H1 (cell line): Measurements from ENCODE around the gene OSGEPL1. TPM values are rescaled to one million over a fixed set of nuclear protein-coding genes. Genes with fewer than 3 reads are reported as not detected.

ENCODE experiments used
- CTCF ChIA-PET: fragments of 300-600 bp; sonication (Branson Sonifier 250); formaldehyde crosslinking; loops from one replicate; lab custom pipeline; 2021; ENCODE audit not compliant: partially characterized antibody; lab: Charles Lee
- POLR2A ChIA-PET: fragments of 300-600 bp; sonication (Branson Sonifier 250); formaldehyde crosslinking; loops from one replicate; lab custom pipeline; 2021; ENCODE audit warnings: inconsistent platforms; ENCODE audit not compliant: partially characterized antibody; lab: Charles Lee
- DNase-seq, 2 experiments: peaks; one replicate each; pipeline versions ENCODE4 v3.0.0 to v3.0.0-alpha.2; 2010 to 2022; ENCODE audit warnings: low spot score in 2 of 2, low read depth in 1 of 2, mixed read lengths in 1 of 2
- FAIRE-seq: peaks from 2 replicates; lab custom pipeline; 2011; peaks lifted over from hg19 to GRCh38; lab: Jason Lieb, UNC
- H2AFZ ChIP-seq: 2 replicates; pipeline ENCODE4 v1.8.1; 2012; ENCODE audit warnings: low read length, inconsistent platforms
- H2AK5ac ChIP-seq: 2 replicates; pipeline ENCODE4 v1.6.1; 2013; ENCODE audit warnings: low read depth, low read length
- H2BK120ac ChIP-seq: replicated peaks from 2 replicates; pipeline ENCODE3; 2013; ENCODE audit warnings: low read depth, low read length, inconsistent platforms
- H2BK12ac ChIP-seq: 2 replicates; pipeline ENCODE4 v1.6.1; 2013; ENCODE audit warnings: low read depth, low read length
- H2BK15ac ChIP-seq: 2 replicates; pipeline ENCODE4 v1.6.1; 2013; ENCODE audit warnings: low read length
- H2BK20ac ChIP-seq: 2 replicates; pipeline ENCODE4 v1.6.1; 2013; ENCODE audit warnings: low read length
- H2BK5ac ChIP-seq: 2 replicates; pipeline ENCODE4 v1.6.1; 2013; ENCODE audit warnings: low read depth, low read length
- H3K14ac ChIP-seq: 2 replicates; pipeline ENCODE4 v1.6.1; 2013; ENCODE audit warnings: inconsistent platforms; ENCODE audit not compliant: insufficient read length
- H3K18ac ChIP-seq: 2 replicates; pipeline ENCODE4 v1.6.1; 2013; ENCODE audit warnings: low read length; ENCODE audit errors: extremely low read depth
- H3K23ac ChIP-seq: 2 replicates; pipeline ENCODE4 v1.6.1; 2013; ENCODE audit warnings: inconsistent platforms; ENCODE audit not compliant: insufficient read length
- H3K23me2 ChIP-seq: 2 replicates; pipeline ENCODE4 v1.6.1; 2013; ENCODE audit warnings: low read depth, low read length
- H3K27ac ChIP-seq: 2 replicates; pipeline ENCODE4 v1.6.1; 2011; ENCODE audit warnings: low read depth, low read length, inconsistent platforms
- H3K27me3 ChIP-seq, 4 experiments: replicated peaks in 1 of 4; 1 replicate in 1 of 4; 2 replicates in 3 of 4; pipeline versions ENCODE4 v1.6.1 to v1.8.1; 2011 to 2013; ENCODE audit warnings: low read length in 3 of 4, mild to moderate bottlenecking in 3 of 4, inconsistent platforms in 2 of 4, mixed read lengths in 2 of 4, moderate library complexity in 1 of 4; ENCODE audit not compliant: control insufficient read depth in 3 of 4, insufficient read depth in 3 of 4; ENCODE audit errors: extremely low read depth in 1 of 4
- H3K36me3 ChIP-seq, 4 experiments: 2 replicates each; pipeline versions ENCODE4 v1.6.1 to v1.8.1; 2011 to 2013; ENCODE audit warnings: mild to moderate bottlenecking in 4 of 4, low read length in 3 of 4, moderate library complexity in 2 of 4, control low read depth in 1 of 4, inconsistent platforms in 1 of 4; ENCODE audit not compliant: insufficient read depth in 4 of 4, control insufficient read depth in 2 of 4
- H3K4ac ChIP-seq: replicated peaks from 2 replicates; pipeline ENCODE3; 2013; ENCODE audit warnings: low read length, low read depth, mixed read lengths, inconsistent platforms; ENCODE audit not compliant: insufficient read length
- H3K4me1 ChIP-seq, 4 experiments: replicated peaks in 1 of 4; 1 replicate in 1 of 4; 2 replicates in 3 of 4; pipeline versions ENCODE4 v1.6.1 to v1.8.1; 2011 to 2013; ENCODE audit warnings: low read length in 3 of 4, inconsistent platforms in 2 of 4, mixed read lengths in 1 of 4; ENCODE audit not compliant: insufficient read depth in 4 of 4, control insufficient read depth in 3 of 4
- H3K4me2 ChIP-seq, 2 experiments: 2 replicates each; pipeline versions ENCODE4 v1.6.1 to v1.8.1; 2011 to 2013; ENCODE audit warnings: low read depth in 2 of 2, low read length in 2 of 2, control low read depth in 1 of 2, inconsistent platforms in 1 of 2, mild to moderate bottlenecking in 1 of 2; ENCODE audit not compliant: insufficient read depth in 1 of 2
- H3K4me3 ChIP-seq, 4 experiments: fragments of 200-600, 300-600 bp in 1 of 4; sonication (generic), shearing (Covaris generic), sonication (Bioruptor Twin) in 1 of 4; 2 replicates each; pipeline versions ENCODE4 v1.5.1 to v1.8.1; 2011 to 2016; ENCODE audit warnings: low read length in 4 of 4, low read depth in 3 of 4, control low read depth in 2 of 4, inconsistent platforms in 2 of 4, mild to moderate bottlenecking in 2 of 4, mixed read lengths in 1 of 4, moderate library complexity in 1 of 4; ENCODE audit not compliant: insufficient read depth in 2 of 4; ENCODE audit errors: extremely low read depth in 1 of 4
- H3K56ac ChIP-seq: replicated peaks from 2 replicates; pipeline ENCODE3; 2013; ENCODE audit warnings: low read depth, mild to moderate bottlenecking, mixed read lengths, low read length, inconsistent platforms; ENCODE audit not compliant: insufficient read length
- H3K79me1 ChIP-seq: 2 replicates; pipeline ENCODE4 v1.6.1; 2013; ENCODE audit warnings: low read depth, low read length, control low read depth
- H3K79me2 ChIP-seq, 2 experiments: 2 replicates each; pipeline versions ENCODE4 v1.6.1 to v1.8.1; 2012 to 2013; ENCODE audit warnings: low read length in 2 of 2, mild to moderate bottlenecking in 2 of 2, inconsistent platforms in 1 of 2; ENCODE audit not compliant: insufficient read depth in 2 of 2, control insufficient read depth in 1 of 2
- H3K9ac ChIP-seq, 4 experiments: replicated peaks in 1 of 4; 1 replicate in 1 of 4; 2 replicates in 3 of 4; pipeline versions ENCODE4 v1.6.1 to v1.8.1; 2011 to 2013; ENCODE audit warnings: low read depth in 3 of 4, low read length in 3 of 4, control low read depth in 2 of 4, mild to moderate bottlenecking in 2 of 4, moderate library complexity in 2 of 4, inconsistent platforms in 1 of 4; ENCODE audit errors: extremely low read depth in 1 of 4
- H3K9me3 ChIP-seq, 2 experiments: 2 replicates each; pipeline versions ENCODE4 v1.6.1 to v1.8.1; 2012 to 2013; ENCODE audit warnings: mild to moderate bottlenecking in 2 of 2, moderate library complexity in 2 of 2, control low read depth in 1 of 2, inconsistent platforms in 1 of 2, low read depth in 1 of 2, low read length in 1 of 2, mixed read lengths in 1 of 2; ENCODE audit not compliant: insufficient read depth in 2 of 2
- H4K20me1 ChIP-seq, 2 experiments: replicated peaks in 1 of 2; 2 replicates each; pipeline versions ENCODE3 to v1.8.1; 2011 to 2013; ENCODE audit warnings: inconsistent platforms in 2 of 2, low read length in 2 of 2, mild to moderate bottlenecking in 1 of 2; ENCODE audit not compliant: insufficient read depth in 2 of 2, control insufficient read depth in 1 of 2
- H4K5ac ChIP-seq: 2 replicates; pipeline ENCODE4 v1.6.1; 2013; ENCODE audit warnings: low read length, low read depth, mixed read lengths, inconsistent platforms; ENCODE audit not compliant: insufficient read length
- H4K8ac ChIP-seq: 2 replicates; pipeline ENCODE4 v1.8.0; 2013; ENCODE audit warnings: mild to moderate bottlenecking, moderate library complexity, low read length, inconsistent platforms; ENCODE audit not compliant: insufficient read depth; ENCODE audit errors: extremely low read depth
- H4K91ac ChIP-seq: replicated peaks from 2 replicates; pipeline ENCODE3; 2013; ENCODE audit warnings: low read length, mixed read lengths, inconsistent platforms; ENCODE audit not compliant: insufficient read length
- BCL11A ChIP-seq, 2 experiments: IDR thresholded peaks; one replicate each; pipeline ENCODE4 v1.6.1; 2011; ENCODE audit warnings: low read depth in 2 of 2, low read length in 2 of 2, mild to moderate bottlenecking in 2 of 2
- CBX5 ChIP-seq: fragments of 300-800, 300-1000 bp; sonication (generic); IDR thresholded peaks from 2 replicates; pipeline ENCODE4 v1.7.1; 2016; ENCODE audit warnings: antibody characterized with exemption, low read length, low read depth
- KDM4A ChIP-seq: IDR thresholded peaks from one replicate; pipeline ENCODE4 v1.7.1; 2012; ENCODE audit warnings: low read depth, mild to moderate bottlenecking, moderate library complexity, low read length, inconsistent platforms; ENCODE audit not compliant: severe bottlenecking
- NRF1 ChIP-seq: IDR thresholded peaks from 2 replicates; pipeline ENCODE4 v1.6.1; 2011; ENCODE audit warnings: mild to moderate bottlenecking, low read depth, low read length, improper control_type of control experiment
- PHF8 ChIP-seq: fragments of 200-600 bp; sonication (generic); conservative IDR thresholded peaks from 2 replicates; pipeline ENCODE4 v1.7.1; 2012; ENCODE audit warnings: low read depth, mild to moderate bottlenecking, inconsistent platforms, low read length, moderate library complexity
- RXRA ChIP-seq: IDR thresholded peaks from 2 replicates; pipeline ENCODE4 v1.6.1; 2011; ENCODE audit warnings: low read depth, mild to moderate bottlenecking, low read length, moderate library complexity; ENCODE audit not compliant: insufficient read depth
- WGBS, 2 experiments: shearing (Covaris generic) in 1 of 2; methylation state at CpG; one replicate each; pipeline versions ENCODE4 v1.1.6 to v1.1.7; 2013 to 2015; ENCODE audit warnings: low lambda C conversion rate in 2 of 2, mixed read lengths in 2 of 2, inconsistent platforms in 1 of 2, low coverage in 1 of 2, missing lambda C conversion rate in 1 of 2; ENCODE audit not compliant: insufficient replicate concordance in 2 of 2, insufficient coverage in 1 of 2, insufficient read length in 1 of 2; ENCODE audit errors: extremely low coverage in 1 of 2, missing lambda C conversion rate in 1 of 2; 5-methylcytosine and 5-hydroxymethylcytosine counted together
- polyA plus RNA-seq, 7 experiments: library from polyadenylated mRNA; depleted of rRNA in 3 of 7; stranded (reverse) in 5 of 7; unstranded in 2 of 7; fragments of >200 nt in 5 of 7; fragments of 200-250 nt in 2 of 7; gene quantifications; 1 replicate in 5 of 7; 2 replicates in 1 of 7; 4 replicates in 1 of 7; pipeline versions ENCODE4 v1.2.1 to v1.2.3, GENCODE V29; 2011 to 2013; ENCODE audit warnings: missing spikeins in 2 of 7, mixed read lengths in 2 of 7
- total RNA-seq: library from RNA; stranded (reverse); fragmentation: NEBNext Ultra II Directional; extraction: Animal tissue kit (Norgen Biotek cat#: 25700); gene quantifications from 2 replicates; pipeline ENCODE4 v1.2.1, GENCODE V29; 2021
- TF ChIP-seq, protein P1 (sequence below): IDR thresholded peaks from 2 replicates; pipeline ENCODE4 v1.6.1; 2012; ENCODE audit warnings: low read length, inconsistent platforms

Gene OSGEPL1
- total and polyA plus RNA-seq, 2 of the 8 experiments (the other 6 are each of a cell fraction or from before 2014, with no cell fraction given): 7.1 to 15.7 TPM

DNA sequence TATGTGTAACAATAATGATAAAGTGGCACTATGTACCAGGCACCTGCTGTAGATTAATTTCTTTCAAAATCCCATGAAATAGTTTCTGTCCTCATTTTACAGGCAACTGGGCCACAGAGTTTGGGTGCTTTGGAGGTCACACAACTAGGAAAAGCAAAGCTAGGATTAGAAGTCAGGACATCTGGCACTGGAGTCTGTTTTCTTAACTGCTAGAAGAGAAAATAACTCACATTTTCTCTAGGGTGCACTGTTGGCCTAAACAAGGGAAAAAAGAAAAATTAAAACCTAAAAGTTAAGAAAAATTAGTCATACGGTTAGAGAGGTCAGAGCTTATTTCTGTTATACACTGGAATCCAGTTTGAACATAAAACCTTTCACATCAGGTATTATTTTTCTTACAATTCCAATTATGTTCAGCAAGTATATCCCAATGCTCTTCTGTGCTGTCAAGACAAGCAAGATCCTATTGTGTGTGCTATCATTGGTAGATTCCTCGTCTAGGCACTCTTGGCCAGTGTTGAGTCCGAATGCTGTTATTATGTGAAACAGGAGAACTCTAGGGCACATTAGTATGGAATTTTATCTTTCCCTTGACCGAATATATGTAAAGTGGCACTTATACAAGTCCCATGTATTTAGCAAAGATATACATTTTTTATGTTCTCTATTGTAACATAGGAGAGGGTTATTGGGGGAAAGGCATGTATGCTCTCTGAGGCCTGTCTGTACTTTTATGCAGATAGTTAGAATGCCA is 1.5 kb upstream of the OSGEPL1 start:
- H3K9me3 ChIP-seq: no peaks in the 10 kb centered on the region
- no peak overlapping the region for H2BK20ac ChIP-seq
- H4K20me1 ChIP-seq: no peaks in the 10 kb centered on the region
- peak overlapping the region in 2 of 4 experiments; percentile 84 to 91; a peak in 2 of 8 replicates for H3K4me3 ChIP-seq
- no peak overlapping the region for H4K91ac ChIP-seq
- no peak overlapping the region for H2BK15ac ChIP-seq
- H3K14ac ChIP-seq: no peak overlapping the region
- H4K5ac ChIP-seq: no peak overlapping the region
- H2BK12ac ChIP-seq: no peak overlapping the region
- no peak overlapping the region for H3K27ac ChIP-seq
- H3K18ac ChIP-seq: no peak overlapping the region
- ChIA-PET CTCF (interaction anchor here (0.7 to 3.1 kb wide), 5 partner anchors 11 to 918 kb away, joined by 3 to 33 read pairs (median 3); partner anchors contain the start of genes ASNSD1, ORMDL1 and PMS1), POLR2A (interaction anchor here (0.6 to 4.3 kb wide), 4 partner anchors 10 to 333 kb away, joined by 3 to 28 read pairs (median 10); partner anchors contain the start of genes ORMDL1 and PMS1)
- DNase-seq (no peak), FAIRE-seq (no peak)
- no peaks in the 10 kb centered on the region for H3K23me2 ChIP-seq
- H3K9ac ChIP-seq: no peak overlapping the region
- H3K79me2 ChIP-seq: no peaks in the 10 kb centered on the region
- H3K56ac ChIP-seq: no peak overlapping the region
- H3K79me1 ChIP-seq: no peaks in the 10 kb centered on the region
- no peaks in the 10 kb centered on the region; a peak in 1 of 7 replicates for H3K4me1 ChIP-seq
- no peak overlapping the region for H2AK5ac ChIP-seq
- peak overlapping the region; percentile 49 to 75; a peak in 3 of 4 replicates for H3K4me2 ChIP-seq
- H3K4ac ChIP-seq: no peak overlapping the region
- peaks cover 0 to 9% (median 0%) of the 10 kb centered on the region in 4 experiments; a peak in 2 of 8 replicates for H3K36me3 ChIP-seq
- no peak for TF ChIP-seq CBX5
- no peak for TF ChIP-seq BCL11A (IDR thresholded peaks at IDR 0.05; ENCODE audit: low read depth in 2 of 2, low read length in 2 of 2)
- TF ChIP-seq, protein P1, sequence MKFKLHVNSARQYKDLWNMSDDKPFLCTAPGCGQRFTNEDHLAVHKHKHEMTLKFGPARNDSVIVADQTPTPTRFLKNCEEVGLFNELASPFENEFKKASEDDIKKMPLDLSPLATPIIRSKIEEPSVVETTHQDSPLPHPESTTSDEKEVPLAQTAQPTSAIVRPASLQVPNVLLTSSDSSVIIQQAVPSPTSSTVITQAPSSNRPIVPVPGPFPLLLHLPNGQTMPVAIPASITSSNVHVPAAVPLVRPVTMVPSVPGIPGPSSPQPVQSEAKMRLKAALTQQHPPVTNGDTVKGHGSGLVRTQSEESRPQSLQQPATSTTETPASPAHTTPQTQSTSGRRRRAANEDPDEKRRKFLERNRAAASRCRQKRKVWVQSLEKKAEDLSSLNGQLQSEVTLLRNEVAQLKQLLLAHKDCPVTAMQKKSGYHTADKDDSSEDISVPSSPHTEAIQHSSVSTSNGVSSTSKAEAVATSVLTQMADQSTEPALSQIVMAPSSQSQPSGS: no peak
- no peak for TF ChIP-seq RXRA
- TF ChIP-seq NRF1: no peak
- no peak for TF ChIP-seq PHF8
- no peak for TF ChIP-seq KDM4A
- TF ChIP-seq, all 59 proteins: peak for 0
- H3K23ac ChIP-seq: no peak overlapping the region
- 91% methylated on average over 4 of the region's 4 CpGs; no CpG with 5 or more reads in 1 of the 2 experiments for WGBS, 2 experiments
- no peak overlapping the region for H4K8ac ChIP-seq
- H2AFZ ChIP-seq: no peak overlapping the region
- H2BK5ac ChIP-seq: no peak overlapping the region
- no peak overlapping the region for H2BK120ac ChIP-seq
- H3K27me3 ChIP-seq: no peaks in the 10 kb centered on the region
